Measurements from ENCODE around the gene STAP2. TPM values are rescaled to one million over a fixed set of nuclear protein-coding genes. Genes with fewer than 3 reads are reported as not detected.
"Not testable (repeated sequence)": the region's sequence is repeated elsewhere in the genome, so short reads cannot be mapped to it uniquely, and the experiment has no call there.

STAP2 gene
- total RNA-seq, 2 experiments from 2014 or later: 1.7 to 1.8 TPM

GRCh38 chr19:4288091-4288777 lies 50.4 kb downstream of the STAP2 start:
- Mint-ChIP-seq H3K27ac (no peak overlapping the region), H3K36me3 (ENCODE audit: low read depth) (peaks cover 4% of the 10 kb centered on the region), H3K9me3 (no peaks in the 10 kb centered on the region), H3K4me1 (ENCODE audit: low read depth) (no peaks in the 10 kb centered on the region), H3K27me3 (no peaks in the 10 kb centered on the region), H3K4me3 (no peak overlapping the region)
- no peak overlapping the region for H3K27ac ChIP-seq (ENCODE audit: low read depth in 1 of 2, low read length in 2 of 2)
- H3K9me3 ChIP-seq (ENCODE audit: control insufficient read depth in 1 of 2, insufficient read depth in 1 of 2, low read length in 2 of 2): no peaks in the 10 kb centered on the region
- H3K4me3 ChIP-seq (ENCODE audit: low read length): no peak overlapping the region
- no peaks in the 10 kb centered on the region for H3K36me3 ChIP-seq (ENCODE audit: insufficient read depth, low read length)
- intact Hi-C loops (cut with DNase I, micrococcal nuclease): no loop called here
- DNase-seq (no peak), ATAC-seq (ENCODE audit: poor library complexity) (no peak)
- ChIA-PET POLR2A (no interaction called here), CTCF (no interaction called here)
- no peaks in the 10 kb centered on the region for H3K27me3 ChIP-seq (ENCODE audit: control insufficient read depth in 1 of 2, insufficient read depth in 2 of 2, low read length in 2 of 2)
- H3K4me1 ChIP-seq (ENCODE audit: insufficient read depth, low read length): no peaks in the 10 kb centered on the region
- no peak for TF ChIP-seq CTCF (IDR thresholded peaks at IDR 0.05)

- POLR2A ChIA-PET; H3K27me3 Mint-ChIP-seq; ATAC-seq (ENCODE audit: poor library complexity); H3K36me3 ChIP-seq (ENCODE audit: insufficient read depth, low read length); H3K4me1 ChIP-seq (ENCODE audit: insufficient read depth, low read length); H3K9me3 ChIP-seq (ENCODE audit: control insufficient read depth in 1 of 2, insufficient read depth in 1 of 2, low read length in 2 of 2); H3K27me3 ChIP-seq (ENCODE audit: control insufficient read depth in 1 of 2, insufficient read depth in 2 of 2, low read length in 2 of 2); H3K27ac Mint-ChIP-seq; H3K4me3 Mint-ChIP-seq; CTCF ChIA-PET; DNase-seq; H3K27ac ChIP-seq (ENCODE audit: low read depth in 1 of 2, low read length in 2 of 2); H3K9me3 Mint-ChIP-seq; intact Hi-C loops (cut with DNase I, micrococcal nuclease); H3K4me1 Mint-ChIP-seq (ENCODE audit: low read depth); H3K4me3 ChIP-seq (ENCODE audit: low read length); H3K36me3 Mint-ChIP-seq (ENCODE audit: low read depth): not testable (repeated sequence)
Observed at GRCh38 chr19:4286141-4286540, 52.5 kb downstream of the STAP2 start.

- Histone ChIP-seq H3K36me3 (ENCODE audit: insufficient read depth, low read length) (no peaks in the 10 kb centered on the region), H3K27me3 (ENCODE audit: control insufficient read depth in 1 of 2, insufficient read depth in 2 of 2, low read length in 2 of 2) (peaks cover 11% of the 10 kb centered on the region in 2 experiments), H3K4me1 (ENCODE audit: insufficient read depth, low read length) (peaks cover 2% of the 10 kb centered on the region), H3K9me3 (ENCODE audit: control insufficient read depth in 1 of 2, insufficient read depth in 1 of 2, low read length in 2 of 2) (peaks cover 0 to 3% of the 10 kb centered on the region in 2 experiments), H3K27ac (ENCODE audit: low read depth in 1 of 2, low read length in 2 of 2) (no peak overlapping the region), H3K4me3 (ENCODE audit: low read length) (no peak overlapping the region)
- no peak overlapping the region for H3K4me3 Mint-ChIP-seq
- DNase-seq (no peak), ATAC-seq (ENCODE audit: poor library complexity) (no peak)
- no peaks in the 10 kb centered on the region for H3K36me3 Mint-ChIP-seq (ENCODE audit: low read depth)
- H3K27ac Mint-ChIP-seq: no peak overlapping the region
- no peak for TF ChIP-seq CTCF (IDR thresholded peaks at IDR 0.05)
- no peaks in the 10 kb centered on the region for H3K9me3 Mint-ChIP-seq
- no peaks in the 10 kb centered on the region for H3K4me1 Mint-ChIP-seq (ENCODE audit: low read depth)
- H3K27me3 Mint-ChIP-seq: peaks cover 13% of the 10 kb centered on the region
- ChIA-PET CTCF (no interaction called here), POLR2A (no interaction called here)
- intact Hi-C loops (cut with DNase I, micrococcal nuclease): no loop called here
Observed at GRCh38 chr19:4284974-4285373, 53.7 kb downstream of the STAP2 start.
